Measurements from ENCODE around the gene RUNX1. TPM values are rescaled to one million over a fixed set of nuclear protein-coding genes. Genes with fewer than 3 reads are reported as not detected.

RUNX1 gene
- total RNA-seq, 1 donor from 2014 or later = 121 TPM

DNA sequence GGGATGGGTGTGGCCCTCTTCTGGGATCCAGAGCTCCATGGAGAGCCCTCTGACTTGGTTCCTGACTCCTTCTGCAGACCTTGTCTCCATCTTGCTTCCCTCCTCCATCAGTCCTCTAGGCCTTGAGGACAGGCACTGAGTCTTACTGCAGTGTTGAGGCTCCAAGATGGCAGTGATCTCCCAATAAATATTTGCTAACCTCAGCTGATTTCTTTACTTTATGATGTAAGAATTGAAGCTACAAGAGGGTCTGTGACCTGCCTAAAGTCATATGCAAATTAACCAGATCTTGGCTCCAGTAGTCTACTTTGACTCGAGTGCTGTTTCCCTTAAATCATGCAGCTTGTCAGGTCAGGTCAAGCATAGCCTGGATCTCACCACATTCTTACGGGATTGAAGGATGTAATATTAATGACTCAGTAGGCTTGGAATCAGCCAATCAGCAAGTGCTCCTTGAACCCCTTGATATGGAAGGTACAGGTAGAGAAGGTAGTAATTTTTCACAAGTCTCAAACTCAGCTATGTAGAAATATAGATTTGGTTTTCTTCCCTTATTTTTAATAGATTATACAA lies 287.3 kb downstream of the RUNX1 start:
- intact Hi-C loops (cut with micrococcal nuclease) = no loop called here
- Mint-ChIP-seq H3K27me3 (ENCODE audit: low read depth) (peaks cover 4% of the 10 kb centered on the region), H3K36me3 (ENCODE audit: low read depth) (no peaks in the 10 kb centered on the region), H3K4me1 (ENCODE audit: low read depth) (no peaks in the 10 kb centered on the region), H3K27ac (no peak overlapping the region), H3K9me3 (peaks cover 4% of the 10 kb centered on the region), H3K4me3 (ENCODE audit: low read depth) (no peak overlapping the region)
- DNase-seq (ENCODE audit: low spot score) = no peak

DNA sequence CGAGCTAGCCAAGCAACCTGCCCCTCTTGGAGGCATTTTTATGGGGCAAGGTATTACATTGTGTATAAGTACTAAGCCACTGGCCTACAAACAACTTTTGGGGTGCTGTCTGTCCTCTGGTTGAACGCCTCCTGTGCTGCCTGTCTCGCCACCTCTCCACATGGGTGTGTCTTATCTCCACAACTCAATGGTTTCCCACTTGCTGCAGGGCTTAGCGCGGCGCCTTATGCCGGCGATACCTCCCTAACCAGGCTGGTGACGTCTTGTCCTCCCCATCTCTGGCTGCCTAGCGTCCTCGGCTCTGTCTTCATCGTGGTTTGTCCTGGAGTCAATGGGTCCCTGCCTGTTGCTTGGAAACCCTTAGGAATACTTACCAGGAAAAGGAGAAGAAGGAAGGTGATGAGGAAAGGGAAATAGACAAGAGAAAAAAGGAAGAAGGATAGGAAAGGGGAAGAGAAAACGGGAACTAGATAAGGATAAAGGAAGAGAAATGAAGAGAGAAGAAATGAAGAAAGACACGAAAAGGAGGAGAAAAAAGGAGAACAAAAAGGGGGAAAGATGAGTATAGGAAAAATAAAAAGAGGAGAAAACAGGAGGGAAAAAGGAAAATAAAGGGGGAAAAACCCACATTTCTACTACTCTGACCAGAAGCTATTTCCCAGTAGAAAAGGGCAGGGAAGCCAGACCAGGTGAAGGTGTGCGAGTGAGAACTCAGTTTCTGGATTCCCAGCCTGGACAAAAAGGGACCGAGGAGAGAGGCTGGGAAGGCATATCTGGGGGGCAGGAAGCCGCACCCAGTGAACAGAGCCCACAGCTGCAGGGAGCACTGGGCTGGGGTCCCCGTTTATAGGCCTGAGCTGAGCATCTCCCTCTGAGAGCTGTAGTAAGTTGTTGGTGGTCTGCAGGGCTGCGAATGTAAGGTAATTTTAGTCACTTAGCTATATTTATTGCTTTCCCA lies 294.1 kb downstream of the RUNX1 start:
- no peak overlapping the region for H3K27ac Mint-ChIP-seq
- no peak for DNase-seq (ENCODE audit: low spot score)
- intact Hi-C loops (cut with micrococcal nuclease) = no loop called here
- H3K36me3 Mint-ChIP-seq (ENCODE audit: low read depth) = no peaks in the 10 kb centered on the region
- H3K9me3 Mint-ChIP-seq = no peaks in the 10 kb centered on the region
- peaks cover 41% of the 10 kb centered on the region for H3K27me3 Mint-ChIP-seq (ENCODE audit: low read depth)
- no peaks in the 10 kb centered on the region for H3K4me1 Mint-ChIP-seq (ENCODE audit: low read depth)
- H3K4me3 Mint-ChIP-seq (ENCODE audit: low read depth) = no peak overlapping the region

DNA sequence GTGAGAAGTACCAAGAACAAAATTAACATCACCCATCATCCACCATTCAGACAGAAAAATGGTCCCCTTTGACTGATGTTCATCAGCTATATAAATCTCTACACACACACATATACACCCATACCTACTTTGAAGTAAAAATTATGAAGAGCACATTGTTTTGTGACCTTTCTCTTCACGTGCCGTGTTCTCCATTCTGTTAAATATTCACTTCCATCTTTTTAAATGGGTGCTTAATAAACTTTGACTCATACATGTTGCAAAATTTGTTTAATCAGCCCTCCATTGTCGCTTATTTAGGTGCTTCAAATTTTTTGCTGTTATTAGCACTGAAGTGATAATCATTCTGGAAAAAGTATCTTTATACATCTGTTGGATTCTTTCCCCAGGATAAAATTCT lies 300.2 kb downstream of the RUNX1 start:
- intact Hi-C loops (cut with micrococcal nuclease) = loop anchor here (5.0 to 10.0 kb wide), 3 partner anchors 96 to 303 kb away; no protein-coding TSS in a partner anchor
- Mint-ChIP-seq H3K4me3 (ENCODE audit: low read depth) (no peak overlapping the region), H3K9me3 (no peaks in the 10 kb centered on the region), H3K4me1 (ENCODE audit: low read depth) (peaks cover 8% of the 10 kb centered on the region), H3K27ac (no peak overlapping the region), H3K36me3 (ENCODE audit: low read depth) (no peaks in the 10 kb centered on the region), H3K27me3 (ENCODE audit: low read depth) (peaks cover 29% of the 10 kb centered on the region)
- DNase-seq (ENCODE audit: low spot score) = no peak

DNA sequence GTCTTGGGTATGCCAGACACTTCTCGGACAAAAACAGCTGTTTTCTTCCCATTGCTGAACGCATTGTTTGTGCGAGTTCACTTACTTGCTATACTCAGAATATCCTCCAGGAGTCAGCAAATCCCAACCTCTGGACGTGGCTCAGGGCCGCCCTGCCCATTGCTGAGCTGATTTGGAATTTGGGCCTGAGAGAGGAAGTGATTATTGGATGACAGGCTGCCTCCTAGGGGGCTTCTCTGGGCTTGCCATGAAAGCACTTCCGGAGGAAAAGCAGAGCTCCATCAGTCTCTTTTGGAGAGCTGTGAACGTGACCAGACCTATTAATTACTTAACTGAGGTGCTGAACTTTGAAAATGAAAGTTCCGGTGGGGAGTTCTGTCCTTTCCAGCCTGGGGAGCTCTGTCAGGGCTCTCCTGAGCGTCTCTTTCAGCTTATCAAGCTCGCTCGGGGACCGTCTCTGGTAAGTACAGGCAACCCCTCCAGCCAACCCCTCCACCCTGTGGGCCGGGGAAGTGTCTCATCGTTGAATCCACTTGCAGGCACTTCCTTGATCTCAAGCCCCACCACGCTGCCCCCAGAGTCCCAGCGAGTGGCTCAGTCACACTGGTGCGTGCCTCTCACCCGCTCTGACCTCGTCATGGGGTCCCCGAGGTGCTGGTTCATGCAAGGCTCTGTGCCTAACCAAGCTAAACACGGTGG lies 303.4 kb downstream of the RUNX1 start:
- no peak overlapping the region for H3K27ac Mint-ChIP-seq
- H3K27me3 Mint-ChIP-seq (ENCODE audit: low read depth) = peaks cover 23% of the 10 kb centered on the region
- no peaks in the 10 kb centered on the region for H3K36me3 Mint-ChIP-seq (ENCODE audit: low read depth)
- peak overlapping the region; percentile 45 for H3K4me3 Mint-ChIP-seq (ENCODE audit: low read depth)
- peak; percentile 46 for DNase-seq (ENCODE audit: low spot score)
- peaks cover 8% of the 10 kb centered on the region for H3K4me1 Mint-ChIP-seq (ENCODE audit: low read depth)
- intact Hi-C loops (cut with micrococcal nuclease) = loop anchor here (1.0 to 10.0 kb wide), 6 partner anchors 99 to 1095 kb away; no protein-coding TSS in a partner anchor
- no peaks in the 10 kb centered on the region for H3K9me3 Mint-ChIP-seq

DNA sequence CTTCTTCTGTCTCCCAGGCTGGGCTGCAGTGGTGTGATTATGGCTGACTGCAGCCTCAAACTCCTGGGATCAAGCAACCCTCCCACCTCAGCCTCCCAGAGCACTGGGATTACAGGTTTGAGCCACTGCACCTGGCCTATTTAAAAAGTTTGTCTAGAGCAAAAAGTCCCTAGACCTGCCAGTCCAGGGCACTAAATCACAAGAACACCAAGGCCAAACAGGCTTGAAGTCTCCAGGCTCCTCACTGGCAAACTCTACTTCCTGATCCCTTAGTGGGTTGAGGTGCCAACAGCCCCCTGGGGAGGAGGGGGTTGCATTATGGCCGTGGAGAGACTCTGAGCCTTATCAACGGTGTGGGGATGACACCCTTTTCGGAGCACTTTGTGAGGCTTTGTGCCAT lies 304.3 kb downstream of the RUNX1 start:
- Mint-ChIP-seq H3K27ac (no peak overlapping the region), H3K4me1 (ENCODE audit: low read depth) (peaks cover 8% of the 10 kb centered on the region), H3K4me3 (ENCODE audit: low read depth) (no peak overlapping the region), H3K36me3 (ENCODE audit: low read depth) (no peaks in the 10 kb centered on the region), H3K9me3 (no peaks in the 10 kb centered on the region), H3K27me3 (ENCODE audit: low read depth) (peaks cover 21% of the 10 kb centered on the region)
- intact Hi-C loops (cut with micrococcal nuclease) = loop anchor here (1.0 to 10.0 kb wide), 6 partner anchors 100 to 1096 kb away; no protein-coding TSS in a partner anchor
- DNase-seq (ENCODE audit: low spot score) = no peak

DNA sequence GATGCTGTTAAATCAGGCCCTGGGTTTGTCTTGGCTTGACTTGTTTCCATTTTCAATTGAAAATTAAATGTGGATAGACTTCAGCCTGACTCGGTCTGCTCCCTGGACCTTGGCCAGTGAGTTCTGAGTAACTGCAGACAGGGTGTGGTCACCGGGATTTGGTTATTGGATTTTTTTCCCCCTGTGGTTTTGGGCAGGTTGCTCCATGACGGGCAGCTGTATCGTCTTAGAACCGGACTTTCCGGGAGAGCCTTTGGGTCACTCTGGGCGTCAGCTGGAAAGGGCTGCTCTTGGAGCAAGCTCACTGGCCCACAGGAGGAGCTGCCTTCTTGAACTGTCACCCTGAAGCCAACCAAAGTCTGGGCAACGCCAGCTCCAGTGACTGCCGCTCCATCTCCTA lies 305.3 kb downstream of the RUNX1 start:
- H3K4me3 Mint-ChIP-seq (ENCODE audit: low read depth) = no peak overlapping the region
- intact Hi-C loops (cut with micrococcal nuclease) = loop anchor here (2.0 to 10.0 kb wide), 2 partner anchors 101 to 873 kb away; no protein-coding TSS in a partner anchor
- no peak for DNase-seq (ENCODE audit: low spot score)

DNA sequence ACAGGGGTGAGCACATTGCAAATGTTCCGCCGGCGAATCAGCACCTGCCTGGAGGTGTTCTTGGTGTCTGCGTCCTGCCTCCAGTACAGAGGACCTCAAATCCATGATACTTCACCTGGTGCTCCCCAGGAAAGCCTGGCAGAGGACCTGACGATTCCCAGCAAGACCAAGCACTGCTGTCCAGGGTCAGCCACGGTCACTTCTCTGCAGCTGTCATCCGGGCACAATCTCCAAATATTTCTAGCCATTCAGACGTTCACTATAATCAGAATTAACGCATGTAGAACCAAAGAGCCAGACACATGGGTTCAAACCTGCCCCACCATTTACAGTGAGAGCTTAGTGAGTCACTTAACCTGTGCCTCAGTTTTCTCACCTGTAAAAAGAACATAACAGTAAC lies 305.8 kb downstream of the RUNX1 start:
- no peak overlapping the region for H3K4me3 Mint-ChIP-seq (ENCODE audit: low read depth)
- intact Hi-C loops (cut with micrococcal nuclease) = loop anchor here (10.0 kb wide), 1 partner anchor 102 kb away; no protein-coding TSS in a partner anchor
- H3K4me1 Mint-ChIP-seq (ENCODE audit: low read depth) = peaks cover 8% of the 10 kb centered on the region
- no peaks in the 10 kb centered on the region for H3K9me3 Mint-ChIP-seq
- H3K27ac Mint-ChIP-seq = no peak overlapping the region
- H3K36me3 Mint-ChIP-seq (ENCODE audit: low read depth) = no peaks in the 10 kb centered on the region
- peaks cover 24% of the 10 kb centered on the region for H3K27me3 Mint-ChIP-seq (ENCODE audit: low read depth)
- no peak for DNase-seq (ENCODE audit: low spot score)

More for the DNA sequence above, 305.3 kb downstream of the RUNX1 start:
- peaks cover 8% of the 10 kb centered on the region for H3K4me1 Mint-ChIP-seq (ENCODE audit: low read depth)
- H3K27ac Mint-ChIP-seq = no peak overlapping the region
- H3K36me3 Mint-ChIP-seq (ENCODE audit: low read depth) = no peaks in the 10 kb centered on the region
- peaks cover 20% of the 10 kb centered on the region for H3K27me3 Mint-ChIP-seq (ENCODE audit: low read depth)
- H3K9me3 Mint-ChIP-seq = no peaks in the 10 kb centered on the region

DNA sequence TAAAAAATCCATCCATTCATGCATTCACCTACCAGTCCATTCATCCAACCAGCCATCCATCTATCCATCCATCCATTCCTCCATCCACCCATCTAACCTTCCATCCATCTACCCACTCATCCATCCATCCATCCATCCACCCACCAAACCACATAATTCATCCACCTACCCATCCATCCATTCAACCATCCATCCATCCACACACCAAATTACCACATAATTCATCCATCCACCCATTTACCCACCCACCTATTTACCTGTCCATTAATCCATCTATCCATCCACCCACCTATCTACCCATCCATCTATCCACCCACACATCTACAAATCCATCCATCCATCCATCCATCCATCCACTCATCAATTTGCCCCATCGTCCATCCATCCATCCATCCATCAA lies 308.9 kb downstream of the RUNX1 start:
- no peak overlapping the region for H3K27ac Mint-ChIP-seq
- H3K9me3 Mint-ChIP-seq = no peaks in the 10 kb centered on the region
- H3K4me3 Mint-ChIP-seq (ENCODE audit: low read depth) = no peak overlapping the region
- DNase-seq (ENCODE audit: low spot score) = no peak
- H3K4me1 Mint-ChIP-seq (ENCODE audit: low read depth) = no peaks in the 10 kb centered on the region
- H3K27me3 Mint-ChIP-seq (ENCODE audit: low read depth) = peaks cover 34% of the 10 kb centered on the region
- H3K36me3 Mint-ChIP-seq (ENCODE audit: low read depth) = no peaks in the 10 kb centered on the region
- intact Hi-C loops (cut with micrococcal nuclease) = loop anchor here (10.0 kb wide), 1 partner anchor 105 kb away; no protein-coding TSS in a partner anchor
